Stimulated activated CD4-positive, alpha-beta T cell treated with anti-CD3 and anti-CD28 coated beads, Interleukin-4, amount 100 ng/mL, for 1 hour (primary cell): ENCODE measurements around the gene SYT13.

ENCODE experiments used
- DNase-seq: peaks from one replicate; pipeline ENCODE4 v3.0.0-alpha.2; 2020

Gene SYT13

GRCh38 chr11:45245218-45246045, 40.7 kb downstream of the SYT13 start:
- no peak for DNase-seq

DNA sequence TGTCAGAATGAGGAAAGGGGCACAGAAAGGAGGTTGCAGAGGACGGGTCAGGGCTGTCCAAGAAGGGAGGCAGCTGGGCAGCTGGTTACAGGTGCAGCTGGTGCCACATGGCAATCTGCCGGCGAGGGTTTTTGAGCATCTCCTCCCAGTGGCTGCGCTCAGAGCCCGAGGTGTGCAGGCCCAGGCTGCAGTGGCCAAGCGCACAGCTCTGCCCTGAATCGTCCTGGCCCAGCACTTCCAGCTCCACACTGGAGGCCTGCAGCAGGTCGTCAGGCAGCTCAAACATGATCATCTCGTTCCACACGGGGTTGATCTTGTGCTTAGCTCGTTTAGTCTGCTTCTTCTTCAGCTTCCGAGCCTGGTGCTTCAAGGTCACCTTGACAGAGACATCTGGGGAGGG, 42.2 kb downstream of the SYT13 start:
- DNase-seq, result no peak

- DNase-seq, result no peak
Measured at GRCh38 chr11:45239733-45240132, 46.4 kb downstream of the SYT13 start.

- DNase-seq, result no peak
Measured at GRCh38 chr11:45238724-45239123, 47.4 kb downstream of the SYT13 start.

DNA sequence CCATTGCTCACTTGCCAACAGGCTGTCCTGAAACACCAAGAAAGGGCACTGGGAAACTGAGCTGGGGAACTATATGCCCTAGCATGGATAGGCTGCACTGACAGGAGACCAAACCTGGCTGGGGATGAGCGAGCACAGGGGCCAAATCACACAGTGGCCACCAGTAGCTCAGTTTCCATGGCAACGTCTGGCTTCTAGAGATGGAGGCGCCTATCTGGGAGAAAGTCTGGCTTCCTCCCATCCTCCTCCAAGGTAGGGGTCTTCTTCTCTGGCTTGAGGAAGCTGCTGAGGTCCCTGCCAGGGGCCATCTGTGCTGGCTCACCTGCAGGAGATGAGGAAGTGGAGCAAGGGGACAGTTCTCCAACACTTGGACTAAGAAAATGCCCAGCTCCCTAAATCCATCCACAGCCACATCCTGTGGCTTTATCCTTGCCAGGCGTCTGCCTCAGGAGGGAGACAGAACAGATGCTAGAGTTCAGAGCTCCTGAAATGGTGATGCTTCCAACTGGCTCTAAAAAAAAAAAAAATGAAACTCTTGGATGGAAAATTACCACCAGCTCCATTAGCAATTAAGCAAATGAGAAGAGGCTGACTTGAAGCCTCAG, 48.3 kb downstream of the SYT13 start:
- no peak for DNase-seq

DNA sequence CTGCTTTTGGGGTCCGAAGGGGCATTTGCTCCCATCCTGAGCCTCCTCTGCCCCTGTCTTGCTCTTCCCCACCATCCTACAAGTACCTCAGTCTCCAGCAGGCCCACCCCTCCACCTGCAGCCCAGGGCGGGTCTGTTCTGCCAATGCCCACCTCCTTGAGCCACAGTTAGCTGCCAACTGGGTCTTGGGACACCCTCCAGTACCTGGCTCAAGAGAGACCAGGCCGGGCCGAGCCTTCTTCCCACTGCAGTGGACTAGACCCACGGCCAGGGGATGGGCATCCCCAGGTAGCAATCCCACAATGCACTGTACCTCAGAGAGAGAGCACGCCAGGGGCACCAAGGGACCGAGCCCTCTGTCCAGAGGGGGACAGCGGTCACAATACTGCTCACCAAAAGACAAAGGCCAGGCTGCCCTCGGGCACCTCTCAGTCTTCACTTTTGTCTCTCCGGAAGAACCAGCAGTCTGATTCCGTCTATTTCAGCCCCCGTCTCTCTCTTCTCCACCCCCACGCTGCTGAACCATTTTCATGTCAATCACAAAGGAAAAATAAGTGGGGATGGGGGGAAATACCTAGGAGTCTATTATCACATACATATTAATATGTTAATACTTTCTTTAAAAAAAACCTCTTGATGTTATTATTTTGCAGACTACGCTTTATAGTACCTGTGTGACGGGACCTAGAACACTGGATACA, 51.7 kb downstream of the SYT13 start:
- no peak for DNase-seq

- no peak for DNase-seq
Measured at GRCh38 chr11:45233804-45234170, 52.4 kb downstream of the SYT13 start.

DNA sequence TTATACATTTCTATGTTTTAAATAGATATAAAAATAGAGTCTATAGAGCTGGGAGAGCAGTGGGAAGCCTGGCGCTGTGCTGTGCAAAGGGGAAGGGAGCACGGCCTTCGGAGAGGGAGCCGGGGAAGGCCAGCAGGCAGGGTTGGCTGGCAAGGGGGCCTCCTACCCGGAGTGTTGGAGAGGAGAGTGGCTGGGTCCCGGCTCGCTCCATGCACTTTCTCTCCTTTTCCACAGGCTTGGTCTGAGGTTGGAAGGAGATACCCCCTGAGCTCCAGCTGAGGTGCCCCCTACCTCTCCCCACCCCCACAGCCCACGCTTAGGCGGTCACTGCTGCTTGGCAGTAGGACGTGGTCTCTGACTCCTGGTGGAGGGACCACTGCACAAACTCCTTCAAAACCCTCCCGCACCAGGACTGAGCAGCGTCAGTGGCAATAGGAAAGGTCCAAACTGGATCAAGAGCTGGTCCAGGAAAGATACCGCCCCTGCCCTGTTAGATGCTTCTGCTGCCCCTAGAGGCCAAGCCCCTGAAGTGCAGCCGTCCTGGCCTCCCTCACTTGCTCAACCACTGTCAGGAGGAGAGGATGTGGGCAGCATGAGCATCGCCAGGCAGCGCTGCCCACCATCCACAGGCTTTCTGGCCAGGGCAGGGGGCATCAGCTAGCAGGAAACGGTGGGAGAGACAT, 52.9 kb downstream of the SYT13 start:
- peak; percentile 60 for DNase-seq

DNA sequence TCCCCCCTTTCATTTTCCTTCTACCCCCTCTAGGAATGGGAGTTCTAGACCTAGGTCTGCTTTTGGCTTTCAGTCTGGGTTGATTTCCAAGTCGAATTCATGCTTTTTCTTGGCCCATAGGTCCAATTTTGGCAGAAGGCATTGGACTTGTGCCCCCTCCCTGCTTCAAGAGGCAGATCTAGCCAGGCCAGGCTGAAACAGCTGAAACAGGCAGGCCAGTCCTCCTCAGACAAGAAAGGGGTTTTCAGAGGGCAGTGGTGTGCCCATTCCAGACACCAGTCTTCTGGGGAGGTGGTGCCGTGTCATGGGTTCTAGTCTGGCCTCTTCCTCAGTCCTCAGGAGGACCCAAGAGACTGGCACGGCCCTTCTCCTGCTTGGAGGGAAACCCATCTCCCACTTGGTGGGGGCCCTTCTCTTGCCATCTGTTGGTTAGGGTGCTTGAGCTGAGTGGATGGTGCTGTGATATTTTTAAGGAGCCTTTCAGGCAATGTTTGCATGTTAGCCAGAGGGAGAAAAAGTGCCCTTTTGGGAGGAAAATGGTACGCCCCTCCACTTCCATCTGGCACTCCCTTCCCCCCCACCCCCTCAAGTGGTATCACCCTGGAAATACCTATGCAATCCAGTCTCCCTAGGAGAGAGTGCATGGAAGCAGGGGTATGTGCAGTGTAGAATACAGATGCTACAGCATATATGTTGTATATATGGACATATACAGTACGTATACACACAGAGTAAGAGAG, 53.6 kb downstream of the SYT13 start:
- DNase-seq, result no peak

- DNase-seq, result no peak
Measured at GRCh38 chr11:45229401-45230020, 56.6 kb downstream of the SYT13 start.

GRCh38 chr11:45227836-45228235, 58.3 kb downstream of the SYT13 start:
- no peak for DNase-seq

- no peak for DNase-seq
Measured at GRCh38 chr11:45226901-45227300, 59.2 kb downstream of the SYT13 start.

DNA sequence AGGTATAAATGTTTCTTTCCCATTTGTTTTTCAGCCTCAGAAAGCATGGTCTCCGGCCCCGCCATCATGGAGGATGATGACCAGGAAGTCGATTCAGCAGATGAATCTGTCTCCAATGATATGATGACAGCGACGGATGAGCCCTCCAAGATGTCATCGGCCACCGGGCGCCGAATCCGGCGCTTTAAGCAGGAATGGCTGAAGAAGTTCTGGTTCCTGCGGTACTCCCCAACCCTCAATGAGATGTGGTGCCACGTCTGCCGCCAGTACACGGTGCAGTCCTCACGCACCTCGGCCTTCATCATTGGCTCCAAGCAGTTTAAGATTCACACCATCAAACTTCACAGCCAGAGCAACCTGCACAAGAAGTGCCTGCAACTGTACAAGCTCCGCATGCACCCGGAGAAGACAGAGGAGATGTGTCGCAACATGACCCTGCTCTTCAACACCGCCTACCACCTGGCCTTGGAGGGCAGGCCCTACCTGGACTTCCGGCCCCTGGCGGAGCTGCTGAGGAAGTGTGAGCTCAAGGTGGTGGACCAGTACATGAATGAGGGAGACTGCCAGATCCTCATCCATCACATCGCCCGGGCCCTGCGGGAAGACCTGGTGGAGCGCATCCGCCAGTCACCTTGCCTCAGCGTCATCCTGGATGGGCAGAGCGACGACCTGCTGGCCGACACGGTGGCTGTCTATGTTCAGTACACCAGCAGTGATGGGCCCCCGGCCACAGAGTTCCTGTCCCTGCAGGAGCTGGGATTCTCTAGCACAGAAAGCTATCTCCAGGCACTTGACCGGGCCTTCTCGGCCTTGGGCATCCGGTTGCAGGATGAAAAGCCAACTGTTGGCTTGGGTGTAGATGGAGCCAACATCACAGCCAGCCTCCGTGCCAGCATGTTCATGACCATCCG, 59.9 kb downstream of the SYT13 start:
- DNase-seq, result no peak

GRCh38 chr11:45225277-45225676, 60.9 kb downstream of the SYT13 start:
- DNase-seq, result no peak

DNA sequence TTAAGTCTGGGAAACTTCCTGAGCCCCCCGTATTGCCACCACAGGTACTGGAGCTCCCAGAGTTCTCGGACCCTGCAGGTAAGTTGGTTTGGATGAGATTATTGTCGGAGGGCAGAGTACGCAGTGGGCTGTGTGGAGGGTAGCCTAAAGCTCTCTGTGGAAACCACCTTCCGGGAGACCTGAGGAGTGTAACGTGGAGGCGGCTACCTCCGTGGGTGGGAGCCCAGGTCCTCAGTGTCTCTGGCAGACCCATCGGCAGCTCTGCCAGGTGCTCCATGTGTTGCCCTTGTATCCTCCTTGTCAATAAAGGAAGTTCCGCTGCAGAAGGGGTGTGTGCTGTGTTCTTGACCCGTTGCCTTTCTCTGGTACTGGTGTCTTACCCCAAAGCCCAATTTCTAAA, 61.4 kb downstream of the SYT13 start:
- DNase-seq, result no peak

DNA sequence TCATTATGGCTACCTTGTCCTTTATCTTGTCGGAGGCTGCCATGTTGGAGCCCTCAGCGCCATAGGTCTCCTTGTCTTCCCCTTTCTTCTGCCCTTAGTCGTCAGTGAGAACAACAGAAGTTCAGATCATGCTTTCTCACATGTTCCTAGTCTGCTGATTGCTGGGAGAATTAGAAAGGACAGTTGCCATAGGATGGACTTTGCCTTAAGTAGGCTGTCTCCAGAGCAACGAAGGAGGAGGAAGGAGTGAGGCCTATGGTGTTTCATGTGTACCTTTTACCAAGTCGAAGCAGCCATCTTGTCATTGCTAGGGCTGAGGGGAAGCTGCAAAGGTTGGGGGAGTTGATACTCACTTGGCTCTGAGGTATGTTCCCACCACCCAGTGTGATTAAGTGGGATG, 62.6 kb downstream of the SYT13 start:
- no peak for DNase-seq

DNA sequence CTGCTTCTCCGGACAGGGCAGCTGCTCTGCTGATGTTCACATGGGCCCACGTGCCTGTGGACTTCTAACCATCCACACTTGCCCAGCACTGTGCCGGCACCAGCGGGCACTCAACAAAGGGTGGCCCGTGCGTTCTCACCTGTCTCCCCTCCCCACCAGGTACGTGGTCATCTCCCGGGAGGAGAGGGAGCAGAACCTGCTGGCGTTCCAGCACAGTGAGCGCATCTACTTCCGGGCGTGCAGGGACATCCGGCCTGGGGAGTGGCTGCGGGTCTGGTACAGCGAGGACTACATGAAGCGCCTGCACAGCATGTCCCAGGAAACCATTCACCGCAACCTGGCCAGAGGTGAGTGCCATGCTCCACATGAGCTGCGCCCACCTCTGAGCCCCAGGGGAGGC, 66.7 kb downstream of the SYT13 start:
- no peak for DNase-seq

GRCh38 chr11:45218705-45219104, 67.4 kb downstream of the SYT13 start:
- no peak for DNase-seq

- no peak for DNase-seq
Measured at GRCh38 chr11:45217991-45218390, 68.2 kb downstream of the SYT13 start.

DNA sequence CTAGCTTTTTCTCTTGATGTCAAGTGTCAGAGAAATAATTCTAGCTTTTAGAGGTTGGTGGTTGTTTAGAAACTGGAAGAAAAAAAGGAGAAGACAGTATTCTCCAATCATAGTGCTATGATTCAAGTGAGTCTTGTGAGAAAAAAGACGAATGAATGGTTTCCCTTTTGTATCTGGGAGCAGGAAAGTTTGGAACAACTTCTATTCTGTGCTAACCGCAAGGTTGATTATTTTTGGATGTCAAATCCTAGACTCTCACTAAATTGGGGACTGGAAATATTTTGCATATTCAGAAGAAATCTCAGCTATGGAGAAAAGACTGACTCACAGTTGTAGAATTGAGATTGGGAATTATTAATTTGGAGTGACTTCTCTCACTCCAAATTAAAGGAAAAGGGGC, 69.2 kb downstream of the SYT13 start:
- no peak for DNase-seq

- no peak for DNase-seq
Measured at GRCh38 chr11:45216031-45216430, 70.1 kb downstream of the SYT13 start.
